Measurements from ENCODE around the gene PARM1.
"Not testable (repeated sequence)": the region's sequence is repeated elsewhere in the genome, so short reads cannot be mapped to it uniquely, and the experiment has no call there.

PARM1 gene

GRCh38 chr4:74983253-74983635 is 50.3 kb downstream of the PARM1 start:
- DNase-seq (ENCODE audit: low read depth) = no peak

DNA sequence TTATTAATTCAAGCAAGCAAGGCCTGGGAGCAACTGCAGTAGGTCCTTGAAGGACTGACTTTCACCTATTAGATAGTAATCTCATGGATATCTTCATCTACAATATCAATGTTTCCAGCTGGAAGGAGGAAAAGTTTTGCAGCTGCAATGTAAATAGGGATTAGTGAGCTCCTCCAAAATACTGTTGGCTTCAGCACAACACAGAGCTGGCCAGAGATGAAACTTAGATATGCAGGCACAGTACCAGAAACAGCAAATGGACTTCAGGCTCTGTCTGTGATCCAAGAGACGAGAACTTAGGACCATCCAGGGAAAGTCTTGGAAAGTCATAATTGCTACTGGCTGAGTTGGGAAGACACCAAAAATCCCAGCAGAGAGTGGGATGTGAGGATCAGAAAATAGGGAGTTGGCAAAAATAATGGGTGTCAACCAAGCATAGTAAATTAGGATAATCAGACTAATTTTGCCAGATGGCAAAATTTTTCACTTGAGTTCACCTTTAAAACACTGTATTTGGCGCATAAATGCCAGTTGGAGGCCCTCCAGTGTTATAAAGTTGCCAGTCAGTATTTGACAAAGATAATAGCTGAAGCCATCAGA is 57.5 kb downstream of the PARM1 start:
- DNase-seq (ENCODE audit: low read depth) = no peak

DNA sequence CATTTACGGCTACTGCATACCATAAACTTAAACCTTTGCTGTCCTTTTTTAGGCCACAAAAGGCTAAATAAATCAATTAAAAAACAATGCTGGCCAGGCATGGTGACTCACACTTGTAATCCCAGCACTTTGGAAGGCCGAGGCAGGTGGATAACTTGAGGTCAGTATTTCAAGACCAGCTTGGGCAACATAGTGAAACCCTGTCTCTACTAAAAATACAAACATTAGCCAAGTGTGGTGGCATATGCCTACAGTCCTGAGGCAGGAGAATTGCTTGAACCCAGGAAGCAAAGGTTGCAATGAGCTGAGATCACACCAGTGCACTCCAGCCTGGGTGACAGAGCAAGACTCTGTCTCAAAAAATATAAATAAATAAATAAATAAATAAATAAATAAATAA is 61.5 kb downstream of the PARM1 start:
- DNase-seq (ENCODE audit: low read depth) = not testable (repeated sequence)

DNA sequence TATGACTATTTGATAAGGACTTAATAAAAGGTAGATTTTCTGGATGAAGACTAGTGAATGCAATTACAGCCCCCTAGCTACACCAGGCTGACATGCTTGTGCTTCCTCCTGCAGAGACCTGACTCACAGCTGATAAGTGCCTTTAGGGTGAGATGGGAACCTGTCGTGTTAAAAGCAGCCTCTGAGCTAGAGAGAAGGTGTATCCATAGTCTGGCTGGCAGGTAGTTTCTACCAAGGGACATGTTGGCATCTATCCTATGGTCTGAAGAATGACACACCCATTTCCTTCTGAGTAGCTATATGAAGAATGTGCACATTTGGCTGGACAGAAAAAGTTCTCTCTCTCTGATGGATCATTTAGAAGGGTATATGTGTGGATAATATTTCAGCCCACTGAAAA is 64.1 kb downstream of the PARM1 start:
- DNase-seq (ENCODE audit: low read depth) = no peak

- no peak for DNase-seq (ENCODE audit: low read depth)
Measured at GRCh38 chr4:74997948-74998729, 65.2 kb downstream of the PARM1 start.

DNA sequence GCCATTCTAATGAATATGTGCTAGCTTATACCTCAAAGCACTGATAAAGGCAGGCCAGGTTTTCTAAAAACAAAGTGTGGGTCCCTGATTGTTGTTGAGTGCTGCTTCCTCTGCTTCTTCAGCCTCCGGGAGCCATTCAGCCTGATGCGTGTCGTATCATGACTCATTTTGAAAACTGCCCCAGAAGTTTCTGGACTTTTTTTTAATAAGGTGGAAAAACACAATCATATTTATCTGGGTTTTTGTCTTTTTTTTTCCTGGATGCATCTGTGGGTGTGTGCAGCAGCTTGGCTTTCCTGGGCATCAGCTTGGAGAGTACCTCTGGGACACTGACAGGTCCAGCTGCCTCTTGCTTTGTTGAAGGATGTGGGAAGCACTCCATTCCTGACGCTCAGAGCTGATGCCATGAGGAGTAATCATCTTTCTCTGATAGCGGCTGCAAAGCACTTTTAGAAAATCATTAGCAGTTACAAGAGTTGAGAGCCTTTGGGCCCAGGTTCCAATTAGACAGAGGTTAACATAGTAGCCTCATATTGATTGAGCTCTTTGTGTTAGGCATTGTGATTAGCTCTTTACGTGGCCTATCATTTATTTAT is 66.9 kb downstream of the PARM1 start:
- DNase-seq (ENCODE audit: low read depth) = no peak

DNA sequence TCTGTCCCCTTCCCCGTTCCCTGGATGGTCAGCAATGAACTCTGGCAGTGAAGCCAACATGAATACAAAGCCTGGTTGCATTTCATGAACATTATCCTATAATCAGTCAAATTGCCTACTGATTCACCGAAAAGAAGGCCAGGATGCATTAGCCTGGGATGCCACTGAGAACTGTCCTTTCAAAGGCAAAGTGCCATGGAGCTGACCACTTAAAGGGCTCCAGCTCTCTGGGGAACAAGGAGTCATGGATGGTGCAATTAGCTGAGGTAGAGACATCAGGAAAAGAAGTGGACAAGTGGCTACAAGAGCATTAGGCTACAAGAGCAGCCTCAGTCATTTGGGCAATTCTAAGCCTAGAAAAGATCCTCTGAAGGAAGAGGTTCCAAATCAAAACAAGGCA is 69.0 kb downstream of the PARM1 start:
- no peak for DNase-seq (ENCODE audit: low read depth)

DNA sequence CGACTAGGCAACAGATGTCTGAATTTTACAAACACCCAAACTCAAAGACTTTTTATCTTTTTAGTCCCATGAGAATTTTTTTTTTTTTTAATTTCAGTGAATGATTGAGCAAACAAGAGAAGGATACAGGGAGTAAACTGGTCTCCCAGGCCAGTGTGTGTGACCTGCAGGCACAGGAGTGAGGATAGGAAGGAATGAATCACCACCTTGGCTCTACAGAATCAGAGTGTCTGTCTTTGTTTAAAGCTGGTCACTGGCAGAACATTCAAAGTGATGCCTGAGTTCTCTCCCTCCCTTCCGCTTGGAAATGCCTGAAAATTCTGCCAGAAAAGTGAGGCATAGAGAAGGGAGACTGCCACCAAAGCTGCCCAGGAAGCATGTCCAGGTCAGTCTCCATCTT is 69.5 kb downstream of the PARM1 start:
- DNase-seq (ENCODE audit: low read depth) = no peak

DNA sequence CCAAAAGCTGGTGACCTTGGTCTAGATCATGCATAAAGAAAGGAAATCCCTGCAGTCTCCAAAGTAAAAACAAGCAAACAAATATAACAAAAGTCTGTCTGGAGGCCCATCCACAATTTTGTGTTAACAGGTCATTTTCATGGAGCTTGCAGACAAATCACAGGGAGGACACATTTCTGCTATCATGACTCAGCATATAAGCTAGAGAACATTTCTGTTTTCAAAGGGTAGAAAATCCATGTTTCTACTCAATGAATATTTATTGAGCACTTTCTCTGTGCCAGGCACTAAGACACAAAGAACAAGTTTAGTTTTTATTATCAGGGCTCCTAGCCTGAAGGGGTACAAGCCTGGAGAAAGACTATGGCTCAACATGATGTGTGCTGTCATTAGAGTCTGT is 71.1 kb downstream of the PARM1 start:
- no peak for DNase-seq (ENCODE audit: low read depth)

GRCh38 chr4:75004755-75005668 is 72.1 kb downstream of the PARM1 start:
- no peak for DNase-seq (ENCODE audit: low read depth)

DNA sequence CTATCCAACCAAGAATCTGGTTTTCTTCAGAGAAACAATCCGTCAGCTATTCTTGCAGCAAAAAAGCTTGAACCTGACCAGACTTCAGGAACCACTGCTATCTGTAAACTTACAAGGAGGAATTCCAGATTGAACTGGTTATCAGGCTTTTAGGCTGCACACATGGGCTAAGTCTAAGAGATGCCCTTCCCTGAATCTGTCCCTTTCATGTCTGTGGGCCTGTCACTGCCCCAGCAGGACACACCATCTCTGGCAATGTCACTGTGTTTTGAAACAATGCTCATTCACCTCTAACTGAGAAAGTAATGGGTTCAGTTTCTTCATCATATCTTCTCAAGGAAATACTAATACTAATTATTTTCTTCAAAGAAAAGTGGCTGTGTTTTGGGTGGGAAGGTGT is 72.8 kb downstream of the PARM1 start:
- DNase-seq (ENCODE audit: low read depth) = no peak

- DNase-seq (ENCODE audit: low read depth) = no peak
Measured at GRCh38 chr4:75007891-75008290, 75.0 kb downstream of the PARM1 start.

DNA sequence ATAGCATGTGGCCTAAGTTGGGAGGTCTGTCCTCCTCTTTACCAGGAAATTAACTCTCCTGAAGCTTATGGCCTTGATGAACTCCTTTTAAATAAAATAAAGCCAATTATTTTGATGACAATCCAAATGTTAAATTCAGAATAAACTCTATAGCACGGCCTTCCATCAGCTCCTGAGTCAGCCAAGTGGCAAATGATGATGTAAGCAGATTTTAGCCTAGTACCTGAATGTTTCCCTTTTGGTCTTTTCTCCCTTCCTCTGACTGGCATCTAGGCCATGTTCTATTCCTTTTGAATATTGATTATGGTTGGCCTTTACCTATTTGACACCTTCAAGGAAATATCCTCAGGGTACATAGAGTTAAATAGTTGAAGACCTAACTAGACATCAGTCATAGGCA is 76.2 kb downstream of the PARM1 start:
- DNase-seq (ENCODE audit: low read depth) = no peak

- DNase-seq (ENCODE audit: low read depth) = no peak
Measured at GRCh38 chr4:75011131-75011795, 78.3 kb downstream of the PARM1 start.

DNA sequence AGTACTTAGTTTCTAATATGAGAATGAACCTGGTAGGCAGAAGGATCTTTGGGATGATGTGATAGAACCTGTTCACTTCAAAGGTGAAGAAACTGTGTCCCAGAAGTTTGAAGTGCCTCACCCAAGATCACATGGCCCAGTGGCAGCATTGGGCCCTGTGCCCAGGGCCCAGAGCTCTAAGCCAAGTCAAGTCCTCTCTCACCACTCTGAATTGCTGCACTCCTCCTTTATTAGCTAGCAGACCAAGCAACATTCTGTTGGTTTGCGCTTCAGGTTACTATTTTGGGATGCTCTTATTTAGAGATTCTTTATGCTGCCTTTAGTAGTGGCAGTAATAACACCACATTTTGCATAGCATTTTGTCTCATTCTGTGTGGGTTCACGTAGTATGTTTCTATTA is 82.7 kb downstream of the PARM1 start:
- DNase-seq (ENCODE audit: low read depth) = no peak

DNA sequence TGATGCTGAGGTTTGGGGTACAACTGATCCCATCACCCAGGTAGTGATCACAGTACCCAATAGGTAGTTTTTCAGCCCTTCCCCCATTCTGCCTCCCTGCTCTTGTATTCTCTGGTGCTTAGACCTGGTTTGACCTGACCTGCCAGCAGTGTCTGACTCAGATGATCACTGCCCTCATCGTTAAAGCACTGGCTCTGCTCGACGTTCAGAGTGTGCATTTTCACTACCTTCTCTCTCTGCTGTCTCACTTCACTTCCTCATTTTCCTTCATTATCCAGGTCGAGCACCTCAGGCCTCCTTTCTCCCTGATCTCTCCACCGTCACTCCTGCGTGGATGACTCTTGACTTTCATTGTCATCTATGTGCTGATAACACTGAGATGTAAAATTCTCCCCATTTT is 83.6 kb downstream of the PARM1 start:
- no peak for DNase-seq (ENCODE audit: low read depth)

GRCh38 chr4:75018811-75019479 is 86.0 kb downstream of the PARM1 start:
- no peak for DNase-seq (ENCODE audit: low read depth)

DNA sequence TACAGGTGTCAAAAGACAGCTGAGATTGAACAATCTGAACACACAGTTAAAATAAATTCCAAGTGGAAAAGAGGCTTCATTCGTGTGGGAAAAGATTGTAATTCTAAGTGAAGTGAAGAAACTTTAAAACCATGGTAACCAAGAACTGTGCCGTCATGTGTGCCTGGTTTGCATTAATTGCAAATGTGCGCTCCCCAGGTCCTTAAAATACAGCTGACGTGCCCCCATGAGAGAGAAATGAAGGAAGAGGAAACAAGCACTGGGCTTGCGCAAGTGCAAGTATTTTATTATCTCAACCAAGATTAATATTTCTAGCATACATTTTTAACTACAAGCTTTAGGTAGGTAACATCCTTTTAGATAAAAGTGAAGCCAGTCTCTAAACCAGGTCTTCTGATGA is 92.5 kb downstream of the PARM1 start:
- no peak for DNase-seq (ENCODE audit: low read depth)

DNA sequence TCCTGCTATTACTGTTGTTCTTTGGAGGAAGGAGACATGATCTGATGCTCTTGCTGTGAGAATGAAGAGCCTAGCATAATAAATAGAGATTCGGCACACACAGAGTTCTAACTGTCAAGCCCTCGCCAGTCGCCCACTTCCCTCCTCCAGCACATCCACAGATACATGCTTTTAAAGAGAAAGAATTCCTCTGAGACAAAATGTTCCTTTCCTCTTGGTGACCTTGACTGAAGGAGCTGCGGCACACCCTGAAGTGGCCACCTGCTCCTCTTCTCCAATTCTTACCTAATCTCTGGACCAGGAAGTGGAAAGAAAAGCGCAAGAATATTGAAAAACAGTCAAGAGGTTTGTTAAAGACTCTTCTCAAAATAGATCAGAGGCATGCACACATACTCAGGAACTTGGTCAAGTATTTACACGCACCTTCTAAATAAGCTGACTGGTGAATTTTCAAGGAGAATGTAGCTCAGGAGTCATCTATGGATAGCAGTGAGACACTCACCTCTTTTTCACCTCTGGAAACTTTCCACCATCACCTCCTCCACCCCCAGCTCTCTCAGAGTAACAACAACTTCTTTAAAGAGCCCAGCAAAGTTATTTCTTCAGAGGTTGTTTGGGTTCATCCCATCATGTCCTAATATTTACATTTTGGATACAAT is 95.4 kb downstream of the PARM1 start:
- DNase-seq (ENCODE audit: low read depth) = no peak

GRCh38 chr4:75030028-75030427 is 97.1 kb downstream of the PARM1 start:
- DNase-seq (ENCODE audit: low read depth) = no peak
